CD14-positive monocyte (primary cell): Measurements from ENCODE around the gene MYO7B. TPM values are rescaled to one million over a fixed set of nuclear protein-coding genes. Genes with fewer than 3 reads are reported as not detected.

Experiments
- DNase-seq, 3 donors: peaks; one replicate each; pipeline ENCODE4 v3.0.0-alpha.2; 2011 to 2022
- H2AFZ ChIP-seq: 2 replicates; pipeline ENCODE4 v1.6.0; 2012; ENCODE audit warnings: mild to moderate bottlenecking, low read depth, low read length, inconsistent platforms; ENCODE audit not compliant: insufficient read depth, poor library complexity, severe bottlenecking
- H3K27ac ChIP-seq, 2 donors: 1 replicate in 1 of 2; 2 replicates in 1 of 2; pipeline ENCODE4 v1.5.1; 2012 to 2013; ENCODE audit warnings: low read length in 2 of 2, control low read depth in 1 of 2, inconsistent platforms in 1 of 2, low read depth in 1 of 2, mild to moderate bottlenecking in 1 of 2
- H3K27me3 ChIP-seq, 2 donors: one replicate each; pipeline versions ENCODE4 v1.6.0 to v1.6.1; 2011 to 2013; ENCODE audit warnings: low read length in 2 of 2; ENCODE audit not compliant: control insufficient read depth in 2 of 2, insufficient read depth in 2 of 2
- H3K36me3 ChIP-seq, 2 donors: replicated peaks in 1 of 2; 1 replicate in 1 of 2; 2 replicates in 1 of 2; pipeline versions ENCODE4 v1.5.1 to v1.6.1; 2012 to 2013; ENCODE audit warnings: low read length in 2 of 2, control low read depth in 1 of 2, inconsistent platforms in 1 of 2, mild to moderate bottlenecking in 1 of 2; ENCODE audit not compliant: insufficient read depth in 2 of 2, control insufficient read depth in 1 of 2
- H3K4me1 ChIP-seq, 2 donors: 1 replicate in 1 of 2; 2 replicates in 1 of 2; pipeline versions ENCODE4 v1.5.1 to v1.6.1; 2012 to 2013; ENCODE audit warnings: low read length in 2 of 2, control low read depth in 1 of 2, inconsistent platforms in 1 of 2, mild to moderate bottlenecking in 1 of 2, moderate library complexity in 1 of 2; ENCODE audit not compliant: insufficient read depth in 2 of 2, control insufficient read depth in 1 of 2
- H3K4me2 ChIP-seq: replicated peaks from 2 replicates; pipeline ENCODE3; 2012; ENCODE audit warnings: low read length, moderate library complexity, mild to moderate bottlenecking; ENCODE audit not compliant: poor library complexity, severe bottlenecking; ENCODE audit errors: extremely low read depth
- H3K4me3 ChIP-seq, 3 experiments: fragments of 200-600 bp in 1 of 3; sonication (generic) in 1 of 3; replicated peaks in 1 of 3; 1 replicate in 2 of 3; 2 replicates in 1 of 3; pipeline ENCODE4 v1.5.1; 2011 to 2013; ENCODE audit warnings: low read length in 3 of 3, mild to moderate bottlenecking in 3 of 3, control low read depth in 2 of 3, low read depth in 2 of 3, inconsistent platforms in 1 of 3, moderate library complexity in 1 of 3
- H3K79me2 ChIP-seq: 2 replicates; pipeline ENCODE4 v1.6.0; 2012; ENCODE audit warnings: mild to moderate bottlenecking, control low read depth, inconsistent platforms, low read length, moderate library complexity; ENCODE audit not compliant: insufficient read depth
- H3K9ac ChIP-seq: 2 replicates; pipeline ENCODE4 v1.6.0; 2017; ENCODE audit warnings: low read length, mild to moderate bottlenecking; ENCODE audit not compliant: insufficient read depth, poor library complexity, severe bottlenecking
- H3K9me3 ChIP-seq, 2 donors: replicated peaks in 1 of 2; 1 replicate in 1 of 2; 2 replicates in 1 of 2; pipeline versions ENCODE4 v1.5.1 to v1.6.1; 2012 to 2013; ENCODE audit warnings: low read length in 2 of 2, control low read depth in 1 of 2; ENCODE audit not compliant: control insufficient read depth in 1 of 2, insufficient read depth in 1 of 2
- H4K20me1 ChIP-seq: 2 replicates; pipeline ENCODE4 v1.6.0; 2012; ENCODE audit warnings: mild to moderate bottlenecking, low read length, control low read depth, moderate library complexity; ENCODE audit not compliant: insufficient read depth
- H3K27ac Mint-ChIP-seq, 7 donors: one replicate each; pipeline ENCODE4 v1.8.0; 2020; ENCODE audit warnings: mild to moderate bottlenecking in 7 of 7, mixed read lengths in 7 of 7, moderate library complexity in 6 of 7, inconsistent platforms in 2 of 7
- H3K27me3 Mint-ChIP-seq, 3 donors: one replicate each; pipeline ENCODE4 v1.8.0; 2021 to 2022; ENCODE audit warnings: low read depth in 3 of 3, mild to moderate bottlenecking in 3 of 3, mixed read lengths in 3 of 3, moderate library complexity in 3 of 3, inconsistent platforms in 1 of 3
- H3K36me3 Mint-ChIP-seq, 2 donors: one replicate each; pipeline ENCODE4 v1.8.0; 2020; ENCODE audit warnings: mixed read lengths in 2 of 2, inconsistent platforms in 1 of 2, mild to moderate bottlenecking in 1 of 2
- H3K4me1 Mint-ChIP-seq: one replicate; pipeline ENCODE4 v1.8.0; 2020; ENCODE audit warnings: mild to moderate bottlenecking, mixed read lengths
- H3K4me3 Mint-ChIP-seq, 2 donors: one replicate each; pipeline ENCODE4 v1.8.0; 2020; ENCODE audit warnings: mild to moderate bottlenecking in 2 of 2, mixed read lengths in 2 of 2, moderate library complexity in 1 of 2
- H3K9me3 Mint-ChIP-seq, 7 donors: one replicate each; pipeline ENCODE4 v1.8.0; 2020 to 2022; ENCODE audit warnings: mixed read lengths in 7 of 7, mild to moderate bottlenecking in 6 of 7, moderate library complexity in 6 of 7, inconsistent platforms in 2 of 7
- WGBS: methylation state at CpG from one replicate; pipeline ENCODE4 v1.1.5; 2013; ENCODE audit warnings: missing lambda C conversion rate; ENCODE audit not compliant: insufficient coverage; 5-methylcytosine and 5-hydroxymethylcytosine counted together
- intact Hi-C, 2 donors: fragments of 100-400 bp; cut with micrococcal nuclease; formaldehyde crosslinking; loops; one replicate each; pipeline versions ENCODE4 v1.15.0 to v1.15.1; 2023
- polyA plus RNA-seq, 3 donors: library from polyadenylated mRNA; depleted of rRNA in 1 of 3; unstranded in 2 of 3; stranded (reverse) in 1 of 3; fragments of 300-500 nt in 2 of 3; fragments of >200 nt in 1 of 3; fragmentation: Illumina TruSeq in 2 of 3; gene quantifications; 1 replicate in 2 of 3; 2 replicates in 1 of 3; pipeline ENCODE4 v1.2.3, GENCODE V29; 2012 to 2021
- TF ChIP-seq, protein P1 (sequence below): fragments of 200-600 bp; IDR thresholded peaks from one replicate; pipeline ENCODE4 v1.8.0; 2022; ENCODE audit warnings: antibody characterized with exemption, mild to moderate bottlenecking

The MYO7B gene
- polyA plus RNA-seq, 3 donors, result 7.3 to 9.8 (median 9.0) TPM

DNA sequence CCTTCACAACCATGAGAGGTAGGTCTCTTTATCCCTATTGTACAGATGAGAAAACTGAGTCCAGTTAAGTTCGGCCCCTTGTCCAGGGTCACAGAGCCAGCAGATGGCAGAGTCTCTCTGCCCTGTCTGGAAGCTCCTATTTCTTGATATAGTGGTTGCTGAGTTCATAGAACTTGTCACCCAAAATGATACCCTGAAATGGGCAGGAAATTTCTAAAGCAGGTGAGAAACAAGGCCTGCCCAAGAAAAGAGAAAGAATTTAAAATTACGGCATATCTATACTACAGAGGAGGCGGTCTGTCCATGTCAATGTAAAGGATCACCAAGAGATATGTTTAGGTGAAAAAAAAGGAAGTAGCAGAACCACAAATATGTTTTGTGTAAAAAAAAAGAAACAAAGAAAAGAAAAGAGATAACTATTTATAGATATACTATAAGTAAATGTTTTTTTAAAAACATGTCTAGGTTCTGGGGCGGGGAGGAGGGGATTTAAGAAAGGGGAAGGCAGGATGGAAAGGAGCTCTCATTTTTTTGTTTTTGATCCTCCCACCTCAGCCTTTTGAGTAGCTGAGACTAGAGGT, 39.8 kb downstream of the MYO7B start:
- Mint-ChIP-seq H3K4me3 (no peak overlapping the region), H3K4me1 (peaks cover 24% of the 10 kb centered on the region), H3K9me3 (no peaks in the 10 kb centered on the region), H3K27me3 (peaks cover 0 to 3% (median 2%) of the 10 kb centered on the region in 3 donors), H3K36me3 (no peaks in the 10 kb centered on the region), H3K27ac (peak overlapping the region in 1 of 7 donors; percentile 58)
- no peak overlapping the region for H3K4me2 ChIP-seq
- H3K27me3 ChIP-seq, result no peaks in the 10 kb centered on the region
- H3K9me3 ChIP-seq, result no peaks in the 10 kb centered on the region
- no peak overlapping the region for H3K27ac ChIP-seq
- H2AFZ ChIP-seq, result peak overlapping the region; percentile 13
- H3K36me3 ChIP-seq, result no peaks in the 10 kb centered on the region
- WGBS, result no CpG with 5 or more reads among the region's 4 CpGs
- H3K9ac ChIP-seq, result no peak overlapping the region
- peaks cover 21 to 22% of the 10 kb centered on the region in 2 donors for H3K4me1 ChIP-seq
- intact Hi-C loops, result no loop called here
- H3K4me3 ChIP-seq, result no peak overlapping the region
- no peak for DNase-seq
- no peaks in the 10 kb centered on the region for H4K20me1 ChIP-seq
- TF ChIP-seq, protein P1, sequence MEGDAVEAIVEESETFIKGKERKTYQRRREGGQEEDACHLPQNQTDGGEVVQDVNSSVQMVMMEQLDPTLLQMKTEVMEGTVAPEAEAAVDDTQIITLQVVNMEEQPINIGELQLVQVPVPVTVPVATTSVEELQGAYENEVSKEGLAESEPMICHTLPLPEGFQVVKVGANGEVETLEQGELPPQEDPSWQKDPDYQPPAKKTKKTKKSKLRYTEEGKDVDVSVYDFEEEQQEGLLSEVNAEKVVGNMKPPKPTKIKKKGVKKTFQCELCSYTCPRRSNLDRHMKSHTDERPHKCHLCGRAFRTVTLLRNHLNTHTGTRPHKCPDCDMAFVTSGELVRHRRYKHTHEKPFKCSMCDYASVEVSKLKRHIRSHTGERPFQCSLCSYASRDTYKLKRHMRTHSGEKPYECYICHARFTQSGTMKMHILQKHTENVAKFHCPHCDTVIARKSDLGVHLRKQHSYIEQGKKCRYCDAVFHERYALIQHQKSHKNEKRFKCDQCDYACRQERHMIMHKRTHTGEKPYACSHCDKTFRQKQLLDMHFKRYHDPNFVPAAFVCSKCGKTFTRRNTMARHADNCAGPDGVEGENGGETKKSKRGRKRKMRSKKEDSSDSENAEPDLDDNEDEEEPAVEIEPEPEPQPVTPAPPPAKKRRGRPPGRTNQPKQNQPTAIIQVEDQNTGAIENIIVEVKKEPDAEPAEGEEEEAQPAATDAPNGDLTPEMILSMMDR, result no peak
- H3K79me2 ChIP-seq, result no peaks in the 10 kb centered on the region

DNA sequence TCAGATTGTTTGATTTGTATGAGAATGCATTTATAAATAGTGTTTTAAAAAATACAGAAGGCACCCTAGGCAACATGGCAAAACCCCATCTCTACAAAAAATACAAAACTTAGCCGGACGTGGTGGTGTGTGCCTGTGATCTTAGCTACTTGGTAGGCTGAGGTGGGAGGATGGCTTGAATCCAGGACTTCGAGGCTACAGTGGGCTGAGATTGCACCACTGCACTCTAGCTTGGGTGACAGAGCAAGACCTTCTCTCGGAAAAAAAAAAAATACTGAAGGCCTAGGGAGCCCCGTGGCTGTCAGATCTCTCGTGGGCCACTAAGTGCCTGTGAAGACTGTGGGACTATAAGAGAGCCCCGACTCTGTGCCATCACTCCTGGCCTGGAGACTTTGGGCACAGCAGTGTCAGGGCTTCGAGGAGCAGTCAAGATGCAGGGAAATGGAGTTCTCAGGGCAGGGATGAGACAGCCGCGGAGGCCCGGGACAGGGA, 40.5 kb downstream of the MYO7B start:
- Histone ChIP-seq H3K79me2 (no peaks in the 10 kb centered on the region), H3K4me1 (peaks cover 23 to 24% of the 10 kb centered on the region in 2 donors), H2AFZ (peak overlapping the region; percentile 13), H3K4me3 (no peak overlapping the region), H4K20me1 (no peaks in the 10 kb centered on the region), H3K4me2 (no peak overlapping the region), H3K9ac (no peak overlapping the region), H3K36me3 (no peaks in the 10 kb centered on the region), H3K27me3 (no peaks in the 10 kb centered on the region), H3K9me3 (no peaks in the 10 kb centered on the region), H3K27ac (no peak overlapping the region)
- peaks cover 28% of the 10 kb centered on the region for H3K4me1 Mint-ChIP-seq
- TF ChIP-seq, protein P1, result no peak
- H3K4me3 Mint-ChIP-seq, result no peak overlapping the region
- H3K27me3 Mint-ChIP-seq, result peaks cover 0 to 3% (median 0%) of the 10 kb centered on the region in 3 donors
- no peaks in the 10 kb centered on the region for H3K36me3 Mint-ChIP-seq
- WGBS, result 63% methylated on average over 9 of the region's 11 CpGs
- no peak for DNase-seq
- H3K9me3 Mint-ChIP-seq, result no peaks in the 10 kb centered on the region
- peak overlapping the region in 1 of 7 donors; percentile 27 for H3K27ac Mint-ChIP-seq
- intact Hi-C loops, result no loop called here
